ENCODE measurements around the gene AXL. TPM values are rescaled to one million over a fixed set of nuclear protein-coding genes. Genes with fewer than 3 reads are reported as not detected.
A peak's percentile ranks its signal among the peaks of the same experiment; 100 is the strongest.

The AXL gene
- total and polyA plus RNA-seq, 9 of the 15 experiments (the other 6 are each of a cell fraction or from before 2014, with no cell fraction given), result 0.80 to 6.6 (median 1.6) TPM

GRCh38 chr19:41214161-41214560 lies 4.9 kb upstream of the AXL start:
- ATAC-seq, result no peak
- peaks cover 0 to 9% of the 10 kb centered on the region in 2 experiments; a peak in 3 of 5 replicates for H3K4me1 ChIP-seq (replicated peaks in 1 of 2; ENCODE audit: control insufficient read depth in 2 of 2, insufficient read depth in 2 of 2, low read length in 2 of 2)
- FAIRE-seq, result no peak
- intact Hi-C loops (cut with micrococcal nuclease) (no loop called here), in situ Hi-C loops (cut with MboI) (no loop called here)
- no peak overlapping the region for H2AFZ ChIP-seq (ENCODE audit: low read depth, low read length)
- H4K20me1 ChIP-seq (replicated peaks; ENCODE audit: control insufficient read depth, insufficient read depth, low read length), result no peaks in the 10 kb centered on the region
- BruUV-seq (replicated peaks), result no TSS peak
- H3K9me1 ChIP-seq (ENCODE audit: control insufficient read depth, insufficient read depth, low read length), result no peaks in the 10 kb centered on the region
- H3K79me2 ChIP-seq (ENCODE audit: control insufficient read depth, insufficient read depth, low read length), result no peaks in the 10 kb centered on the region
- DNase-seq (ENCODE audit: extremely low read depth in 1 of 4, low spot score in 3 of 4), result no peak
- no peak overlapping the region for H3K9ac ChIP-seq (ENCODE audit: insufficient read depth in 1 of 2, low read depth in 2 of 2, low read length in 2 of 2)
- ChIA-PET CTCF (ENCODE audit: low intra/inter-chr PET ratio) (no interaction called here), POLR2A (no interaction called here)
- no peaks in the 10 kb centered on the region for H3K36me3 ChIP-seq (ENCODE audit: control insufficient read depth, insufficient read depth, low read length)
- TF ChIP-seq TEAD4 (IDR thresholded peaks at IDR 0.05; ENCODE audit: low read length) (no peak), TEAD4 (CRISPR knock-in tag; IDR thresholded peaks at IDR 0.05; ENCODE audit: borderline replicate concordance) (no peak), KDM2B (CRISPR knock-in tag; IDR thresholded peaks at IDR 0.05) (no peak), KDM1A (IDR thresholded peaks at IDR 0.05) (0 out of 4 replicates have a peak, but pooled peaks of 1 of the 2 experiments have one; percentile 45), TARDBP (IDR thresholded peaks at IDR 0.05) (no peak), ZNF79 (CRISPR knock-in tag; IDR thresholded peaks at IDR 0.05; ENCODE audit: low read depth) (no peak), CREM (IDR thresholded peaks at IDR 0.05; ENCODE audit: low read depth) (no peak), JUNB (CRISPR knock-in tag; conservative IDR thresholded peaks at IDR 0.05) (no peak), EWSR1 (IDR thresholded peaks at IDR 0.05; ENCODE audit: borderline replicate concordance, low read depth, partially characterized antibody) (no peak), MYNN (IDR thresholded peaks at IDR 0.05) (no peak), MYNN (CRISPR knock-in tag; IDR thresholded peaks at IDR 0.05) (no peak), ZNF764 (CRISPR knock-in tag; IDR thresholded peaks at IDR 0.05; ENCODE audit: low read depth) (no peak), ZNF134 (CRISPR knock-in tag; conservative IDR thresholded peaks at IDR 0.05) (no peak), MEF2A (IDR thresholded peaks at IDR 0.05; ENCODE audit: control insufficient read depth, low read depth, low read length) (no peak), BCOR (IDR thresholded peaks at IDR 0.05) (peak; percentile 82), NR4A1 (CRISPR knock-in tag; IDR thresholded peaks at IDR 0.05) (no peak), NR4A1 (tag; IDR thresholded peaks at IDR 0.05) (no peak), MTA1 (IDR thresholded peaks at IDR 0.05; ENCODE audit: borderline replicate concordance) (no peak), RBM25 (IDR thresholded peaks at IDR 0.05; ENCODE audit: low read depth, low read length, severe bottlenecking) (peak; percentile 28), HOXB6 (CRISPR knock-in tag; IDR thresholded peaks at IDR 0.05; ENCODE audit: borderline replicate concordance) (no peak), CBX3 (IDR thresholded peaks at IDR 0.05; ENCODE audit: borderline replicate concordance in 1 of 2, low read length in 2 of 2) (no peak), ZFP1 (CRISPR knock-in tag; IDR thresholded peaks at IDR 0.05) (no peak), BRD4 (IDR thresholded peaks at IDR 0.05) (no peak), ZNF785 (CRISPR knock-in tag; IDR thresholded peaks at IDR 0.05) (no peak), PPARD (CRISPR knock-in tag; IDR thresholded peaks at IDR 0.05) (no peak), ETV6 (IDR thresholded peaks at IDR 0.05; ENCODE audit: borderline replicate concordance in 1 of 2, low read depth in 2 of 2, low read length in 1 of 2) (no peak), ETV6 (CRISPR knock-in tag; IDR thresholded peaks at IDR 0.05; ENCODE audit: borderline replicate concordance) (no peak)
- TF ChIP-seq, protein P1, sequence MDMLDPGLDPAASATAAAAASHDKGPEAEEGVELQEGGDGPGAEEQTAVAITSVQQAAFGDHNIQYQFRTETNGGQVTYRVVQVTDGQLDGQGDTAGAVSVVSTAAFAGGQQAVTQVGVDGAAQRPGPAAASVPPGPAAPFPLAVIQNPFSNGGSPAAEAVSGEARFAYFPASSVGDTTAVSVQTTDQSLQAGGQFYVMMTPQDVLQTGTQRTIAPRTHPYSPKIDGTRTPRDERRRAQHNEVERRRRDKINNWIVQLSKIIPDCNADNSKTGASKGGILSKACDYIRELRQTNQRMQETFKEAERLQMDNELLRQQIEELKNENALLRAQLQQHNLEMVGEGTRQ (CRISPR knock-in tag; IDR thresholded peaks at IDR 0.05), result no peak
- H3K4me2 ChIP-seq (ENCODE audit: insufficient read depth, low read length), result no peak overlapping the region
- WGBS (ENCODE audit: insufficient coverage, low coverage, missing lambda C conversion rate), result 50% methylated on average over 1 of the region's 1 CpG
- H3K27me3 ChIP-seq (ENCODE audit: control insufficient read depth in 2 of 2, insufficient read depth in 2 of 2, low read length in 2 of 2), result no peaks in the 10 kb centered on the region
- H3K9me3 ChIP-seq (replicated peaks; ENCODE audit: control insufficient read depth, insufficient read depth, low read depth, low read length), result no peaks in the 10 kb centered on the region
- no peak overlapping the region for H3K27ac ChIP-seq (ENCODE audit: extremely low read depth, low read depth, low read length)
- H3K4me3 ChIP-seq, result no peak overlapping the region
